GM23248 (cell line): ENCODE results near the gene ANKRD61. TPM values are rescaled to one million over a fixed set of nuclear protein-coding genes. Genes with fewer than 3 reads are reported as not detected.
A peak's percentile ranks its signal among the peaks of the same experiment; 100 is the strongest.

ENCODE experiments used
- DNase-seq: peaks from one replicate; pipeline ENCODE4 v3.0.0-alpha.2; 2015
- H2AFZ ChIP-seq: fragments of 200-600 bp; sonication (generic); 2 replicates; pipeline ENCODE4 v1.6.1; 2016; ENCODE audit warnings: antibody characterized with exemption
- H3F3A ChIP-seq: fragments of 200-600 bp; sonication (generic); 2 replicates; pipeline ENCODE4 v1.6.1; 2016; ENCODE audit warnings: mild to moderate bottlenecking, antibody characterized with exemption, mixed run types; ENCODE audit not compliant: insufficient read depth
- H3K27ac ChIP-seq: fragments of 200-600 bp; sonication (generic); 2 replicates; pipeline ENCODE4 v1.5.1; 2016; ENCODE audit warnings: mild to moderate bottlenecking
- H3K27me3 ChIP-seq: fragments of 200-600 bp; sonication (generic); replicated peaks from 2 replicates; pipeline ENCODE4 v1.6.1; 2016; ENCODE audit warnings: mild to moderate bottlenecking; ENCODE audit not compliant: insufficient read depth
- H3K36me3 ChIP-seq: fragments of 200-600 bp; sonication (generic); 2 replicates; pipeline ENCODE4 v1.6.1; 2016; ENCODE audit warnings: low read depth, mild to moderate bottlenecking
- H3K4me1 ChIP-seq: fragments of 200-600 bp; sonication (generic); 2 replicates; pipeline ENCODE4 v1.6.1; 2016; ENCODE audit warnings: mild to moderate bottlenecking; ENCODE audit not compliant: insufficient read depth
- H3K4me2 ChIP-seq: fragments of 200-600 bp; sonication (generic); one replicate; pipeline ENCODE4 v1.6.1; 2016; ENCODE audit warnings: mild to moderate bottlenecking; ENCODE audit not compliant: unreplicated experiment
- H3K4me3 ChIP-seq: fragments of 200-600 bp; sonication (generic); 2 replicates; pipeline ENCODE4 v1.5.1; 2016; ENCODE audit warnings: mild to moderate bottlenecking
- H3K79me2 ChIP-seq: fragments of 200-600 bp; sonication (generic); 2 replicates; pipeline ENCODE4 v1.6.1; 2016; ENCODE audit warnings: mild to moderate bottlenecking; ENCODE audit not compliant: insufficient read depth
- H3K9ac ChIP-seq: fragments of 200-600 bp; sonication (generic); 2 replicates; pipeline ENCODE4 v1.6.1; 2016; ENCODE audit warnings: mild to moderate bottlenecking
- H3K9me2 ChIP-seq: fragments of 200-600 bp; sonication (generic); 2 replicates; pipeline ENCODE4 v1.6.1; 2016; ENCODE audit warnings: mixed run types, mild to moderate bottlenecking, moderate library complexity; ENCODE audit not compliant: insufficient read depth
- H3K9me3 ChIP-seq: fragments of 200-600 bp; sonication (generic); one replicate; pipeline ENCODE4 v1.6.1; 2017; ENCODE audit warnings: low read depth
- H4K20me1 ChIP-seq: fragments of 200-600 bp; sonication (generic); 2 replicates; pipeline ENCODE4 v1.6.0; 2016; ENCODE audit not compliant: insufficient read depth
- EZH2 ChIP-seq: fragments of 200-600 bp; sonication (generic); IDR thresholded peaks from 2 replicates; pipeline ENCODE4 v1.6.1; 2018; ENCODE audit warnings: antibody characterized with exemption, mild to moderate bottlenecking; ENCODE audit not compliant: insufficient read depth, poor library complexity, severe bottlenecking
- EZH2phosphoT487 ChIP-seq: fragments of 200-600 bp; sonication (generic); IDR thresholded peaks from 2 replicates; pipeline ENCODE4 v1.6.1; 2018; ENCODE audit warnings: antibody characterized with exemption, moderate library complexity, mild to moderate bottlenecking, low read depth; ENCODE audit not compliant: insufficient read depth
- WGBS, 2 experiments: methylation state at CpG; one replicate each; pipeline ENCODE4 v1.1.6; 2015 to 2017; ENCODE audit warnings: low lambda C conversion rate in 2 of 2, low coverage in 1 of 2; ENCODE audit errors: missing lambda C conversion rate in 2 of 2; 5-methylcytosine and 5-hydroxymethylcytosine counted together
- in situ Hi-C: fragments of 300-500 bp; cut with MboI; formaldehyde crosslinking; loops from 2 replicates; pipeline ENCODE4 v1.15.0; 2020
- polyA plus RNA-seq: library from polyadenylated mRNA; unstranded; fragments of >200 nt; fragmentation: Nextera tagmentation; extraction: Ambion mirVana; gene quantifications from 2 replicates; pipeline ENCODE4 v1.2.1, GENCODE V29; 2016
- total RNA-seq: library from RNA; depleted of rRNA; stranded (reverse); fragments of >200 nt; shearing (Covaris generic); gene quantifications from 2 replicates; pipeline ENCODE4 v1.2.3, GENCODE V29; 2014

Gene ANKRD61
- total and polyA plus RNA-seq, 2 experiments from 2014 or later: 0.24 TPM; not detected in 1

DNA sequence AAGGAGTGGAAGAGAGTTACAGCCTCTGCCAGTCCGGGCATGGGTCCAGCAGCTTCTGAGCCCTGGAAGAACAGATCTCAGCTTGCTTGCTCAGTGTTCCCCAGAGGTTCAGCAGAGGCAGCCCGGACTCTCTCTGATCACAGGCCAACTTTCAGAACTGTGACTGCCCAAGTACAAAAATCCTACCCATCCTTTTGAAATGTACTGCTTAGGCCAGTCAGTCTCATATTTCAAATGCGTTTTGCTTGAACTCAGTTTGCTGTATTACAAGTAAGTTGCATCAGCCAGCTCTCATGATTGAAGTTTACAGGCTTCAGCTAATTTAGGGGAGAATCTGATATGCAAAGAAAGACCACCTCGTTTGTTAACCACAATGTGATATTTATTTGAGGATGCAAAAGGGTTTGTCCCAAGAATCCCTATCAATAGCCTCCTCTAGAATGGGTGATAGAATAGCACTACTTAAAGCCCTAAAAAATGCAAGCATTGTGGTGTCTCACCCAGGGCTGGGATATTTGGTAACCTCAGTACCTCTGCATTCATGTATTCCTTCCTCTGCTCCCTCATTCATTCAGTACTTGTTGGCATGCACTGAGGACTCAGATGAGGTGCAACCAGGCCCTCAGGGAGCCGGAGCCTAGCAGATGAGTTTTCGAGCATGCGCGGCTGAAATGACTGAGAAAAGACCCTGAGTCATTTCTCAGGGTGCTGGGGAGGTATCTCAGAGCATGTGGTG is 15.1 kb upstream of the ANKRD61 start:
- peak overlapping the region; percentile 84 for H3K9ac ChIP-seq
- no peaks in the 10 kb centered on the region for H3K9me3 ChIP-seq
- peak; percentile 96 for DNase-seq
- H3K9me2 ChIP-seq: no peaks in the 10 kb centered on the region
- H3K4me3 ChIP-seq: 0 out of 2 replicates have a peak overlapping the region, but pooled peaks have one; percentile 3
- H2AFZ ChIP-seq: peak overlapping the region; percentile 28; the same call in 1 of the 2 replicates
- peaks cover 49% of the 10 kb centered on the region for H3K79me2 ChIP-seq
- H3K36me3 ChIP-seq: peaks cover 35% of the 10 kb centered on the region
- WGBS, 2 experiments: 51% methylated on average over 8 of the region's 8 CpGs
- H3K4me2 ChIP-seq: peak overlapping the region; percentile 61
- in situ Hi-C loops: loop anchor here (25.0 kb wide), 1 partner anchor 154 kb away; no protein-coding TSS in a partner anchor
- no peaks in the 10 kb centered on the region for H4K20me1 ChIP-seq
- no peaks in the 10 kb centered on the region for H3K27me3 ChIP-seq
- H3K4me1 ChIP-seq: peaks cover 30% of the 10 kb centered on the region
- H3K27ac ChIP-seq: peak overlapping the region; percentile 98
- peaks cover 37% of the 10 kb centered on the region for H3F3A ChIP-seq
- no peak for TF ChIP-seq EZH2phosphoT487
- no peak for TF ChIP-seq EZH2

DNA sequence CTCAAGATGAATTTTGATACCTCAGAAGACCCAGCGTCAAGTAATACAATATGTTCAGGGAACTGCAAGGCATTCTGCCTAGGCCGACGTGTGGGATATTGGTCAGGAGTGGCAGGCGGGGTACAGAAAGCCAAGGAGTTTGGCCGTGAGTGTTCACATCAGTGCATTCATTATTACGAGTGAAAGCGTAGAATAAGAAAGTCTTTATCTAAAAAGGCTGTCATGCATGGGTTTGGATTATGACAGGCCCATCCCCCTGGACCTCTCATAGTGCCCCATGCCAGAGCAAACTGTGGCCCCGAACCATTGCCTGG is 14.6 kb upstream of the ANKRD61 start:
- no peak overlapping the region for H2AFZ ChIP-seq
- H3K9me2 ChIP-seq: no peaks in the 10 kb centered on the region
- H3K4me1 ChIP-seq: peaks cover 28% of the 10 kb centered on the region
- no peak for DNase-seq
- H3F3A ChIP-seq: peaks cover 42% of the 10 kb centered on the region
- no peak overlapping the region for H3K4me3 ChIP-seq
- H3K36me3 ChIP-seq: peaks cover 39% of the 10 kb centered on the region
- in situ Hi-C loops: loop anchor here (25.0 kb wide), 1 partner anchor 154 kb away; no protein-coding TSS in a partner anchor
- H3K4me2 ChIP-seq: no peak overlapping the region
- H3K9me3 ChIP-seq: no peaks in the 10 kb centered on the region
- H3K27me3 ChIP-seq: no peaks in the 10 kb centered on the region
- WGBS, 2 experiments: 90 to 91% methylated on average over 8 of the region's 8 CpGs
- TF ChIP-seq EZH2: no peak
- TF ChIP-seq EZH2phosphoT487: no peak
- H3K27ac ChIP-seq: peak overlapping the region; percentile 98
- H3K79me2 ChIP-seq: peaks cover 43% of the 10 kb centered on the region
- no peaks in the 10 kb centered on the region for H4K20me1 ChIP-seq
- peak overlapping the region; percentile 84 for H3K9ac ChIP-seq

DNA sequence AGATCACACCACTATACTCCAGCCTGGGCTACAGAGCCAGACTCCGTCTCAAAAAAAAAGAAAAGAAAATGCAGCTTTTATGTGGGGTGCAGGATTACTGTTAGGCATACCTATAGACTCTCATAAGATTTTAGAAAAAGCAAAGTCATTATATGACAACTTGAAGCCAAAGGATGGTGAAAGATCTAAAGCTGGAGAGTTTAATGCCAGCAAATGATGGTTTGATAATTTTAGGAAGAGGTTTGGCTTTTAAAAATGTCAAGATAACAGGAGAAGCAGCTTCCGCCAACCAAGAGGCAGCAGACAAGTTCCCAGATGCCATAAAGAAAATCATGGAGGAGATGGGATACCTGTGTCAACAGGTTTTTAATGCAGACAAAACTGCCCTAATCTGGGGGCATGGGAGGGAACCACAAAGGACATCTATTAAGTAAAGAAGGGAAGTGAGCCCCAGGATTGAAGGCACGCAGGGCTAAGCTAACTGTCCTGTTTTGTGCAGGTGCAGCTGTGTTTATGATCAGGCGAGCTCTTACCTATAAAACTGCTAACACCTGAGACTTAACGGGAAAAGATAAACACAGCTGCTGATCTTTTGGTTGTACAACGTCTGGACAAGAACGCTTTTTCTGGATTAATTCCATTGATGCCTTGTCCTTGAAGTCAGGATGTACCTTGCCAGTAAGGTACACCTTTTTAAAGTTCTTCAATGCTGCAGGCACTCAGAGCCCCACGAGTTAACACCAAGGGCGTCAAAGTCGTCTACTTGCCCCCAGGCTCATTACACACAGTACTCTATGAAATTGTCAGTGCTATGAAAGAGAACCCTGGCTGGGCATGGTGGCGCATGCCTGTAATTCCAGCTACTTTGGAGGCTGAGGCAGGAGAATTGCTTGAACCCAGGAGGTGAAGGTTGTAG is 10.5 kb upstream of the ANKRD61 start:
- Histone ChIP-seq H3K27ac (no peak overlapping the region), H3K4me1 (peaks cover 10% of the 10 kb centered on the region), H3K9me2 (no peaks in the 10 kb centered on the region), H3K4me3 (no peak overlapping the region), H4K20me1 (no peaks in the 10 kb centered on the region), H3K9me3 (no peaks in the 10 kb centered on the region), H3K27me3 (no peaks in the 10 kb centered on the region), H3K9ac (no peak overlapping the region), H3F3A (peaks cover 46% of the 10 kb centered on the region), H3K79me2 (0 out of 2 replicates have a peak, but pooled peaks cover 11% of the 10 kb centered on the region), H3K4me2 (no peak overlapping the region), H2AFZ (no peak overlapping the region), H3K36me3 (peaks cover 73% of the 10 kb centered on the region)
- DNase-seq: no peak
- TF ChIP-seq EZH2phosphoT487 (no peak), EZH2 (no peak)
- in situ Hi-C loops: loop anchor here (25.0 kb wide), 1 partner anchor 158 kb away; no protein-coding TSS in a partner anchor
- 86 to 88% methylated on average over 11 of the region's 11 CpGs for WGBS, 2 experiments

DNA sequence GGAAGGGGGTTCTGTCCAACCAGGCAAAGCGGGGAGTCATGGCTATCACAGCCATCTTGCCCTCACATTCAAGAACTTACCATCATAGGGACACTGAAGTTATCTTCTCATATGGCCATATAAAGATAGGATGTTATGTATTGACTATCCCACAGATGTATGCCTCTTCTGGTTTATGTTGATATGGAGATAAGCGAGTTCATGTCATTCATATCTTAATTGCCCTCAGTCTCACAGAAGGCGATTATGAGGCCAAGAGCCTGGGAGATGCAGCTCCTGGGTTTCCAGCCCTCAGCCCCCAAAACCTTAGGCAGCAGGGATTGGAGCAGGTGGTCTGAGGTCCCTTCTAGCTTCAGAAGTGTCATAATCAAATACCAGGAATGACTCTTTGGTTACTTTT is 8.5 kb upstream of the ANKRD61 start:
- no peak for DNase-seq
- no peaks in the 10 kb centered on the region for H3K27me3 ChIP-seq
- WGBS, 2 experiments: 86% methylated on average over 3 of the region's 3 CpGs
- peaks cover 47% of the 10 kb centered on the region for H3F3A ChIP-seq
- in situ Hi-C loops: loop anchor here (25.0 kb wide), 1 partner anchor 160 kb away; no protein-coding TSS in a partner anchor
- H3K4me3 ChIP-seq: no peak overlapping the region
- H3K79me2 ChIP-seq: peaks cover 2% of the 10 kb centered on the region; the same call in 1 of the 2 replicates
- no peaks in the 10 kb centered on the region for H3K9me2 ChIP-seq
- no peak overlapping the region for H3K9ac ChIP-seq
- H4K20me1 ChIP-seq: no peaks in the 10 kb centered on the region
- peaks cover 86% of the 10 kb centered on the region for H3K36me3 ChIP-seq
- H2AFZ ChIP-seq: no peak overlapping the region
- H3K4me1 ChIP-seq: no peaks in the 10 kb centered on the region
- H3K27ac ChIP-seq: no peak overlapping the region
- TF ChIP-seq EZH2 (no peak), EZH2phosphoT487 (no peak)
- no peak overlapping the region for H3K4me2 ChIP-seq
- no peaks in the 10 kb centered on the region for H3K9me3 ChIP-seq
